ENCODE results near the gene RARRES1. TPM values are rescaled to one million over a fixed set of nuclear protein-coding genes. Genes with fewer than 3 reads are reported as not detected.
A peak's percentile ranks its signal among the peaks of the same experiment; 100 is the strongest.

Gene RARRES1
- polyA plus RNA-seq, 1 experiment: 2.0 TPM

- no peaks in the 10 kb centered on the region for H3K27me3 ChIP-seq (ENCODE audit: control insufficient read depth, insufficient read depth, low read length)
- POLR2A ChIA-PET: interaction anchor here (0.6 kb wide), 1 partner anchor 129 kb away, joined by 3 read pairs; the partner anchor contains the start of gene MFSD1
- DNase-seq (ENCODE audit: low read depth): peak; percentile 39
- TF ChIP-seq, protein P1, sequence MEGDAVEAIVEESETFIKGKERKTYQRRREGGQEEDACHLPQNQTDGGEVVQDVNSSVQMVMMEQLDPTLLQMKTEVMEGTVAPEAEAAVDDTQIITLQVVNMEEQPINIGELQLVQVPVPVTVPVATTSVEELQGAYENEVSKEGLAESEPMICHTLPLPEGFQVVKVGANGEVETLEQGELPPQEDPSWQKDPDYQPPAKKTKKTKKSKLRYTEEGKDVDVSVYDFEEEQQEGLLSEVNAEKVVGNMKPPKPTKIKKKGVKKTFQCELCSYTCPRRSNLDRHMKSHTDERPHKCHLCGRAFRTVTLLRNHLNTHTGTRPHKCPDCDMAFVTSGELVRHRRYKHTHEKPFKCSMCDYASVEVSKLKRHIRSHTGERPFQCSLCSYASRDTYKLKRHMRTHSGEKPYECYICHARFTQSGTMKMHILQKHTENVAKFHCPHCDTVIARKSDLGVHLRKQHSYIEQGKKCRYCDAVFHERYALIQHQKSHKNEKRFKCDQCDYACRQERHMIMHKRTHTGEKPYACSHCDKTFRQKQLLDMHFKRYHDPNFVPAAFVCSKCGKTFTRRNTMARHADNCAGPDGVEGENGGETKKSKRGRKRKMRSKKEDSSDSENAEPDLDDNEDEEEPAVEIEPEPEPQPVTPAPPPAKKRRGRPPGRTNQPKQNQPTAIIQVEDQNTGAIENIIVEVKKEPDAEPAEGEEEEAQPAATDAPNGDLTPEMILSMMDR (IDR thresholded peaks at IDR 0.05; ENCODE audit: insufficient read depth, low read depth, low read length): peak; percentile 93
- H3K4me3 ChIP-seq (ENCODE audit: low read depth, low read length): peak within 1 kb of the TSS; percentile 70
- CTCF ChIA-PET: interaction anchor here (0.6 to 6.5 kb wide), 13 partner anchors 8 to 133 kb away, joined by 3 to 44 read pairs (median 5); no protein-coding TSS in a partner anchor
- H3K36me3 ChIP-seq (ENCODE audit: control insufficient read depth, insufficient read depth, low read length): no peaks in the 10 kb centered on the region; the same call in 1 of the 2 replicates
Measured at GRCh38 chr3:158672215-158673176, 59.8 kb downstream of the RARRES1 start, which contains the start of gene LXN. LXN (minus strand) TSS chr3:158672648; CDS start chr3:158672478, 170 bp downstream.

DNA sequence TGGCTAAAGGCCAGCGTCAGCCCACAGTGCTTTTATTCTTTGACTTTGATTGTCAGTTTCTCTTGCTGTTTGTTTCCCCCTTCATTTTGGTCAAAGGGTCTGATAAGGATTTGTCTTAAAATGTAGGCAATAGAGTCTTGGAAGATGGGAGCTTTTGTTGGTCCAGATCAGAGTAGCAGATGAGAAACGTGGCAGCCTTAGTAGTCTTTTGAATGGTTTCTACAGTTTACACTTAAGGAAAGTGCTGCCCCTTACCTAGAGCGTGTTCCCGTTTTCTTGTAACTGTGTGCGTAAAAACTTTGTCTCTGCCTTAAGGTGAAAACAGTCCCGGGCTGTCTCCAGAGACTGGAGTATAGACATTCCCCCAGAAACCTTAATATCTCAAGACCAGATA, 60.4 kb downstream of the RARRES1 start:
- no peaks in the 10 kb centered on the region for H3K27me3 ChIP-seq (ENCODE audit: control insufficient read depth, insufficient read depth, low read length)
- CTCF ChIA-PET: interaction anchor here (0.6 to 6.5 kb wide), 13 partner anchors 8 to 132 kb away, joined by 3 to 44 read pairs (median 5); no protein-coding TSS in a partner anchor
- TF ChIP-seq, protein P1 (IDR thresholded peaks at IDR 0.05; ENCODE audit: insufficient read depth, low read depth, low read length): no peak
- DNase-seq (ENCODE audit: low read depth): no peak
- H3K36me3 ChIP-seq (ENCODE audit: control insufficient read depth, insufficient read depth, low read length): no peaks in the 10 kb centered on the region; the same call in 1 of the 2 replicates
- H3K4me3 ChIP-seq (ENCODE audit: low read depth, low read length): peak overlapping the region; percentile 70
- POLR2A ChIA-PET: interaction anchor here (0.6 kb wide), 1 partner anchor 130 kb away, joined by 3 read pairs; the partner anchor contains the start of gene MFSD1

DNA sequence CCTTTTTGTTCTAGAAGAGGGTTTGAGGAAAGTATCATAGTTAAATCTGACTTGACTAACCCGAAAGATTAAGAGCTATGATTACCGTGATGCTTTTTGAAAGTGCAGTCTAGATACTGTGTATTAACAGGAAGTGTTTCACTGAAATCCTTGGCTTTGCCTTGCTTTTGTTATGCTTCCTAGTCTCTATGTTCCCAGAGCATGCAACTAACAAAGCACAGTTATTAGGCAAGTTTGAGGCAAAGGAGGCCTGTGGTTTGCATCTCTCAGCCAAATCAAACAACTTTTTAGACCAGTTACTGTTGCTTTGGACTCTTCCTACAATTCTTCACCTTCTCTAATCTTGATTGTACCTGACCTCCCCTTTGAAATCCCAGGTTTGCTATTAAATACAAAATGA, 63.8 kb downstream of the RARRES1 start:
- TF ChIP-seq, protein P1 (IDR thresholded peaks at IDR 0.05; ENCODE audit: insufficient read depth, low read depth, low read length): no peak
- H3K36me3 ChIP-seq (ENCODE audit: control insufficient read depth, insufficient read depth, low read length): no peaks in the 10 kb centered on the region; the same call in 1 of the 2 replicates
- no peak for DNase-seq (ENCODE audit: low read depth)
- H3K27me3 ChIP-seq (ENCODE audit: control insufficient read depth, insufficient read depth, low read length): no peaks in the 10 kb centered on the region
- POLR2A ChIA-PET: no interaction called here
- CTCF ChIA-PET: interaction anchor here (2.4 to 6.5 kb wide), 3 partner anchors 8 to 121 kb away, joined by 8 to 44 read pairs (median 11); no protein-coding TSS in a partner anchor
- H3K4me3 ChIP-seq (ENCODE audit: low read depth, low read length): no peak overlapping the region

- DNase-seq (ENCODE audit: low read depth): no peak
- H3K27me3 ChIP-seq (ENCODE audit: control insufficient read depth, insufficient read depth, low read length): no peaks in the 10 kb centered on the region
- POLR2A ChIA-PET: interaction anchor here (0.6 kb wide), 1 partner anchor 1163 kb away, joined by 3 read pairs; no protein-coding TSS in a partner anchor
- TF ChIP-seq, protein P1 (IDR thresholded peaks at IDR 0.05; ENCODE audit: insufficient read depth, low read depth, low read length): no peak
- H3K4me3 ChIP-seq (ENCODE audit: low read depth, low read length): no peak overlapping the region
- H3K36me3 ChIP-seq (ENCODE audit: control insufficient read depth, insufficient read depth, low read length): no peaks in the 10 kb centered on the region; the same call in 1 of the 2 replicates
- CTCF ChIA-PET: interaction anchor here (2.7 kb wide), 1 partner anchor 61 kb away, joined by 11 read pairs; no protein-coding TSS in a partner anchor
Measured at GRCh38 chr3:158666416-158666815, 65.8 kb downstream of the RARRES1 start.

GRCh38 chr3:158663832-158664231, 68.4 kb downstream of the RARRES1 start:
- ChIA-PET POLR2A (no interaction called here), CTCF (interaction anchor here (1.0 to 7.8 kb wide), 7 partner anchors 9 to 127 kb away, joined by 3 to 153 read pairs (median 5); partner anchors contain the start of genes GFM1 and LXN)
- no peak for DNase-seq (ENCODE audit: low read depth)
- Histone ChIP-seq H3K36me3 (ENCODE audit: control insufficient read depth, insufficient read depth, low read length) (no peaks in the 10 kb centered on the region; the same call in 1 of the 2 replicates), H3K4me3 (ENCODE audit: low read depth, low read length) (no peak overlapping the region), H3K27me3 (ENCODE audit: control insufficient read depth, insufficient read depth, low read length) (no peaks in the 10 kb centered on the region)
- TF ChIP-seq, protein P1 (IDR thresholded peaks at IDR 0.05; ENCODE audit: insufficient read depth, low read depth, low read length): no peak
